ENCODE measurements around the gene TRAPPC13. TPM values are rescaled to one million over a fixed set of nuclear protein-coding genes. Genes with fewer than 3 reads are reported as not detected.

The TRAPPC13 gene
- total and polyA plus RNA-seq, 5 donors from 2014 or later: 15.5 to 20.5 (median 19.8) TPM

- Mint-ChIP-seq H3K4me3 (no peak overlapping the region), H3K27ac (peak overlapping the region in 1 of 3 donors; percentile 6), H3K9me3 (peaks cover 0 to 1% (median 0%) of the 10 kb centered on the region in 7 donors), H3K36me3 (peaks cover 38% of the 10 kb centered on the region), H3K27me3 (no peaks in the 10 kb centered on the region), H3K4me1 (peaks cover 13 to 53% (median 30%) of the 10 kb centered on the region in 4 donors)
- Histone ChIP-seq H3K4me3 (ENCODE audit: low read depth, low read length) (no peak overlapping the region), H3K9me3 (ENCODE audit: control insufficient read depth in 2 of 2, low read length in 2 of 2) (no peaks in the 10 kb centered on the region), H3K36me3 (ENCODE audit: control insufficient read depth, insufficient read depth, low read length) (peaks cover 90% of the 10 kb centered on the region), H3K27me3 (ENCODE audit: control insufficient read depth, insufficient read depth, low read length) (no peaks in the 10 kb centered on the region), H3K27ac (ENCODE audit: insufficient read depth, low read length, poor library complexity, severe bottlenecking) (peak overlapping the region; percentile 14), H3K4me1 (ENCODE audit: control insufficient read depth, insufficient read depth, low read length, poor library complexity, severe bottlenecking) (peaks cover 4% of the 10 kb centered on the region)
- no peak for ATAC-seq (ENCODE audit: low read depth in 2 of 2)
- no peak for DNase-seq
These were observed 83.3 kb downstream of the TRAPPC13 start for GRCh38 chr5:65708145-65708544.

Other genes starting within 250 kb of the TRAPPC13 start
- gene ADAMTS6, start 143.1 kb upstream of the TRAPPC13 start, total RNA-seq: 1.5 TPM
- gene ADAMTS6, start 143.1 kb upstream of the TRAPPC13 start, polyA plus RNA-seq: under 1 TPM in 3 of 4 donors, not detected in 1; 0.03 to 0.18 (median 0.09) TPM
- gene CENPK, start 61.9 kb upstream of the TRAPPC13 start, total RNA-seq: 47.9 TPM
- 10 to 100 TPM; 20.8 to 44.0 (median 39.1) TPM for gene CENPK, start 61.9 kb upstream of the TRAPPC13 start, polyA plus RNA-seq
- gene PPWD1, start 61.7 kb upstream of the TRAPPC13 start, total RNA-seq: 93.8 TPM
- 10 to 100 TPM; 31.7 to 38.0 (median 35.7) TPM for gene PPWD1, start 61.7 kb upstream of the TRAPPC13 start, polyA plus RNA-seq
- 20.6 TPM for gene TRIM23, start 694 bp upstream of the TRAPPC13 start, total RNA-seq
- gene TRIM23, start 694 bp upstream of the TRAPPC13 start, polyA plus RNA-seq: 10 to 100 TPM; 10.3 to 18.7 (median 11.5) TPM
- gene SHLD3, start within 50 bp of the TRAPPC13 start, total RNA-seq: 11.1 TPM
- 1 to 10 TPM; 5.8 to 6.3 (median 6.2) TPM for gene SHLD3, start within 50 bp of the TRAPPC13 start, polyA plus RNA-seq
- 84.3 TPM for gene SGTB, start 97.1 kb downstream of the TRAPPC13 start, total RNA-seq
- 10 to 100 TPM; 17.5 to 25.3 (median 21.5) TPM for gene SGTB, start 97.1 kb downstream of the TRAPPC13 start, polyA plus RNA-seq
- 1.4 TPM for gene NLN, start 97.2 kb downstream of the TRAPPC13 start, total RNA-seq
- gene NLN, start 97.2 kb downstream of the TRAPPC13 start, polyA plus RNA-seq: 1 to 10 TPM in 3 of 4 donors, under 1 TPM in 1; 0.65 to 2.0 (median 1.7) TPM

Data from CD4-positive, CD25-positive, alpha-beta regulatory T cell (primary cell).